Measurements from ENCODE around the gene LRTM2. TPM values are rescaled to one million over a fixed set of nuclear protein-coding genes. Genes with fewer than 3 reads are reported as not detected.

LRTM2 gene
- polyA plus RNA-seq, 3 donors from 2014 or later, result not detected

DNA sequence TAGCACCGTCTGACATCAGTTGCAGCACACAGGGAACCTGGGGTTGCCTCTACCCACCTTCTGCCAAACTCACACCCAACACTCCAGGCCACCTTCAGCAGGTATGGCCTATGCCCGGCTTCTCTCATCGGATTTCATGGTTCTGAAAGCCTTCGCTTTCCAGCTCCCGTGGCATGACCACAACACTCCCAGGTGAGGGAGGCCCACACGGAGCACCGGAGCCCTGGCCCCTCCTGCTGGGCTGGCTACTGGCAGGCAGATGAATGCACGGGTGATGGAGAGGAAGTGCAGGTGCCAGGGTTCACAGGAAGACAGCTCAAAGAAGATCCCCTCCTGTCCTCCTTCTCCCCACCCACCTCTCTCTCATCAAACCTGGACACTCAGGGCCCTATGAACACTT is 60.9 kb downstream of the LRTM2 start:
- H3K4me3 Mint-ChIP-seq, result no peak overlapping the region
- no peaks in the 10 kb centered on the region for H3K9me3 Mint-ChIP-seq
- H3K36me3 Mint-ChIP-seq, result no peaks in the 10 kb centered on the region
- no peak overlapping the region for H3K27ac Mint-ChIP-seq
- no peaks in the 10 kb centered on the region for H3K4me1 Mint-ChIP-seq
- DNase-seq, result no peak
- peaks cover 0 to 3% (median 2%) of the 10 kb centered on the region in 3 donors for H3K27me3 Mint-ChIP-seq (ENCODE audit: low read depth in 3 of 3)

DNA sequence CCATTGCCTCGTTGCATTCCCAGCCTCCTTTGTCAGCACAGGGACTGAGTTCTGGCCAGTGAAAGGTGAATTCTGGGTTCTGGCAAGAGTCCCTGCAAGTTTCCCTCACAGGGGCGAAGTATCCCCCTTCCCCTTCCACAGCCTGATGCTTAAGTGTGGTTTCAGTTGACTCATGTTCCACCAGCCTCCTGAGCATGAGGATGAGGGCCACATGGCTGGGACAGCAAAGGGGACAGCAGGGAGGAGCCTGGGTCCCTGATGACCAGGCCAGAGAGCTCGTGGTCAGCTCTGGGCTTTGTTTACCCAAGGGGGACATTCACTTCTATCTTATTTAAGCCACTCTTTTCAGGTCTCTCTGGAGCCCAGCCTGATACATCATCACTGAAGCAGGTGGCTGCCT is 61.6 kb downstream of the LRTM2 start:
- peaks cover 0 to 4% (median 0%) of the 10 kb centered on the region in 3 donors for H3K27me3 Mint-ChIP-seq (ENCODE audit: low read depth in 3 of 3)
- no peak overlapping the region for H3K4me3 Mint-ChIP-seq
- no peaks in the 10 kb centered on the region for H3K9me3 Mint-ChIP-seq
- no peak overlapping the region for H3K27ac Mint-ChIP-seq
- no peak for DNase-seq
- H3K4me1 Mint-ChIP-seq, result no peaks in the 10 kb centered on the region
- no peaks in the 10 kb centered on the region for H3K36me3 Mint-ChIP-seq

DNA sequence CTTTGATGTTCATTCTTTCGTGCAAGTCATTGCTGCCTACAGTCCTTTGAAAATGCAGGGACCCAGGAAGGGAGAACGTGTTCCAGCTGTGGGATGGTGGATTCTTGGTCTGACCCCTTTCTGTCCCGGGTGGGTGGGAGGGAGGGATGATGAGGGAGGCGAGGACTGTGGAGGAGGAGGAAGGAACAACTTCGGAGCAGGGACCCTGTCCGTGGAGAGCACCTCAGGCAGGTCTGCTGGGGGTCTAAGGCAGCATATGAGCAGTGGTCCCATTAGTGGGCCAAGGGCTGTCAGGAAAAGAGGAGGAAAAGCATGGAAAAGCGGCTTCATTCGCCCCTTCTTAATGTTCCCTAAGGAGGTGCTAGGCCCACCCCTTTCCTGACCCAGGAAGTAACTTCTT is 62.0 kb downstream of the LRTM2 start:
- H3K4me1 Mint-ChIP-seq, result no peaks in the 10 kb centered on the region
- no peaks in the 10 kb centered on the region for H3K9me3 Mint-ChIP-seq
- no peak overlapping the region for H3K4me3 Mint-ChIP-seq
- no peak for DNase-seq
- H3K27ac Mint-ChIP-seq, result no peak overlapping the region
- H3K27me3 Mint-ChIP-seq (ENCODE audit: low read depth in 3 of 3), result peaks cover 0 to 4% (median 0%) of the 10 kb centered on the region in 3 donors
- H3K36me3 Mint-ChIP-seq, result no peaks in the 10 kb centered on the region

DNA sequence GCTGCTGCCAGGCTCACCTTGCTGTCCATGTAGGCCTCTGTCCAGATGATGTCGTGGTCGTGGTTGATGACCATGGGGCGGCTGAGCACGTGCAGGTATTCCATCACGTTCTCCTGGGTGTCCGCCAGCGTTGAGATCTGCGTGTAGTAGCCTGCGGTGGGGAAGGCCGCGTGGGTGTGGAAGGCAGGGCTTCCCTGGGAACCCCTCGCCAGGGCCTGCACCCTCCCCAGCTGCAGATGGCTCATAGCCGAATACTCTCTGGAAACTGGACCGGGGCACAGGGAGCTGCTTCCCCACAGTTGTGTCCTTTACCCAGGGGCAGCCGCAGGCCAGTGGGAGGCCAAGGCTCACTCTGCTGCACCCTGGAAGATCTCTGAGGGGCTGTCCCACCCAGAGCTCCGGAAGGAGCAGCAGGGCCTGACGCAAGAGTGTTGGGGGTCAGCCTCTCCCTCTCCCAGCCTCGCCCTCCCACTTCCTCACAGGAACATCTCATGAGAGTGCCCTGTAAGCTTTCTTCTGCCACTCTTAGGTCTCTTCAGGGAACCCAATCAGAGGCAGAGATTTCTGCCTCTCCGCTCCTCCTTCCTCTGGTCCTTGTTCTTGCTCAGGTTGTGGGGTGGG is 62.6 kb downstream of the LRTM2 start:
- H3K36me3 Mint-ChIP-seq, result no peaks in the 10 kb centered on the region
- DNase-seq, result no peak
- H3K4me1 Mint-ChIP-seq, result no peaks in the 10 kb centered on the region
- H3K9me3 Mint-ChIP-seq, result no peaks in the 10 kb centered on the region
- peaks cover 0 to 6% (median 0%) of the 10 kb centered on the region in 3 donors for H3K27me3 Mint-ChIP-seq (ENCODE audit: low read depth in 3 of 3)
- H3K4me3 Mint-ChIP-seq, result no peak overlapping the region
- no peak overlapping the region for H3K27ac Mint-ChIP-seq

DNA sequence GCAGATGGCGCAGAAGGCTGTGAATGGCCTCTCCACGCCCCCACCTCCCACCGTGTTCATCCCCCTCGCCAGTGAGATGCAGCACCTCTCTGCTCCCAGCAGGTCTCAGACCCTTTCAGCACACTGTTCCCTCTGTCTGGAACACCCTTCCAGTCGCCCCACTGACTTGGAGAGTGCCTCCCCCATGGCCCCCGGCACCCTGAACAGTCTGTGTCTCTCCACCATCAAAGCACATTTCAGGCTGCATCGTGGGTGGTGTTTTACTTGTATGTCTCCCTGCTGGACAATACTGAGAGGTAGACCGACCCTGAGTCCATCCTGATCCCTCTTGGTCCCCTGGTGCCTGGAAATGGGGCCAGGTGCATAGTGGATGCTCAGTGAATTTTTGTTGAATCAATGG is 63.1 kb downstream of the LRTM2 start:
- Mint-ChIP-seq H3K9me3 (no peaks in the 10 kb centered on the region), H3K4me3 (no peak overlapping the region), H3K27me3 (ENCODE audit: low read depth in 3 of 3) (peaks cover 0 to 6% (median 0%) of the 10 kb centered on the region in 3 donors), H3K4me1 (no peaks in the 10 kb centered on the region), H3K27ac (no peak overlapping the region), H3K36me3 (no peaks in the 10 kb centered on the region)
- DNase-seq, result no peak

DNA sequence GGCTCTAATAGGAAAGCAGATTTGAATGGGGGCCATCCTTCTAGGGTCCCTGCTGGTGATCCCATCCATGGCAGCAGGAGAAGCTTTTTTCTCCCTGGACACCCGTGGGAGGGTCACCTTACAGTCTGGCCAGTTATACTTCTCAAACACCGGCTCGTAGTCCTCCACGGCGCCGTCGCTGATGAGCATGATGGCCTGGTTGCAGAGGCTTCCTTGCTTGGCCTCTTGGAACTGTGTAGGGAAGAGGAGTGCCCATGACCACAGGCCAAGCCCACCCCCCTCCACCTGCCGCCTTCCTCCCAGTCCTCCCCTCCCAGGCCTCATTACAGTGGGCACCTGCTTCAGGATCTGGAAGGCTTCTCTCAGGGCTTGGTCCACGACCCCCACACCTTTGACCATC is 64.3 kb downstream of the LRTM2 start:
- no peaks in the 10 kb centered on the region for H3K36me3 Mint-ChIP-seq
- H3K27me3 Mint-ChIP-seq (ENCODE audit: low read depth in 3 of 3), result peaks cover 0 to 6% (median 0%) of the 10 kb centered on the region in 3 donors
- no peak overlapping the region for H3K4me3 Mint-ChIP-seq
- no peak for DNase-seq
- H3K27ac Mint-ChIP-seq, result no peak overlapping the region
- no peaks in the 10 kb centered on the region for H3K9me3 Mint-ChIP-seq
- no peaks in the 10 kb centered on the region for H3K4me1 Mint-ChIP-seq

DNA sequence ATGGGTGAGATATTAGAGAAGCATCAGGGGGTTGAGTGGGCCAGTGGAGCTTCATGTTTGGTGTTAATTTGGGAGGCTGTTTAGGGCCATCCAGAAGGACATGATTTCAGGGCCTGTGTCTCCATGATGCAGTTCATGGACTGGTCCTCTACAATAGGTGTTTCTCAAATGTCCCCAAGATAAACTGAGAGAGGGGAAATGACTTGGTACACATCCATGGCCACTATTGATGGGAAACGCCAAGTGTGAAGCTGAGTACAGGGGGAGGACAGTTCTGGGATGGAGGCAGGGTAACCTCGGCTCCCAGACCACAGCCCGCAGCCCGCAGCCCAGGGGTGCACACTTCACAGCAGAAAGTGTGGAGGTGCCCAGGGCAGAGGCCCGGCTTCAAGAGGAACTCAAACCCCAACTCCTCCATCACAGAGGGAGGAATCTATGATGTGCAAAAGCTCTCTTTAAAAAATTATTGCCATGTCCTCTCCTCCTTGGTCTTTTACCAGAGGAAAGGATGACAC is 64.8 kb downstream of the LRTM2 start:
- Mint-ChIP-seq H3K4me3 (no peak overlapping the region), H3K27me3 (ENCODE audit: low read depth in 3 of 3) (peaks cover 0 to 6% (median 0%) of the 10 kb centered on the region in 3 donors), H3K4me1 (no peaks in the 10 kb centered on the region), H3K36me3 (no peaks in the 10 kb centered on the region), H3K9me3 (no peaks in the 10 kb centered on the region), H3K27ac (no peak overlapping the region)
- DNase-seq, result no peak

DNA sequence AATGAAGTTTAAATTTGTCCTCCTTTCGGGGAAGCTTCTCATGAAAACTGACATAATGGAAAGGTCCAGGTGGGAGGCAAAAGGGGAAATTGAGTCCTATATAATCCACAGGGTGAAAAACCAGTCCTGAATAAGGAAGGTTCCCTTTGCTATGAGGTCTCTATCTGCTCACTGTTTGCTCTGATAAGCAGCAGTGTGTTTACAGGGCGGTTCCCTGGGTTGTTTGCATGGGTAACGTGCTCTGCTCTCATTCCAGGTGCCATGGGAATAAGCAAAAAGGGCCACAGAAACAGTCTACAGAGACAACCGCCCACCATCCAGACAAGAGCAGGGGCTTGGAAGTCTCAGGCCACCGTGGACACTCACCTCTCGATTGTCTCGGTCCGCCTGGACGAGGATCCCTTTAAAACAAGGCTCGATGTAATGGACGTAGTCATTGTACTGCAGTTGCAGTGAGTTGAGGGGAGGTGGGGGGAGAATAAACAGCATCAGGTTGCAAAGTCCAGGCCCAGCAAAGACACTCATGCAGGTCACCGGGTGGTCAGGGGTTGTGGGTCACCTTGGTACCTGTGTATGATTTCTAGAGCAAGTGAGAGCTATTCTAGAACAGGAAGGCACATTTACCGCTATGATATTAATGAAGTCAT is 65.4 kb downstream of the LRTM2 start:
- no peak overlapping the region for H3K27ac Mint-ChIP-seq
- no peaks in the 10 kb centered on the region for H3K4me1 Mint-ChIP-seq
- DNase-seq, result no peak
- H3K9me3 Mint-ChIP-seq, result no peaks in the 10 kb centered on the region
- H3K27me3 Mint-ChIP-seq (ENCODE audit: low read depth in 3 of 3), result peaks cover 0 to 6% (median 1%) of the 10 kb centered on the region in 3 donors
- no peaks in the 10 kb centered on the region for H3K36me3 Mint-ChIP-seq
- H3K4me3 Mint-ChIP-seq, result no peak overlapping the region

Other genes starting within 250 kb of the LRTM2 start
- gene FBXL14, start 226.0 kb upstream of the LRTM2 start, polyA plus RNA-seq, result 10 to 100 TPM in 2 of 3 donors, 1 to 10 TPM in 1; 9.4 to 15.1 (median 11.1) TPM
- gene WNT5B, start 191.3 kb upstream of the LRTM2 start, polyA plus RNA-seq, result not detected
- gene ADIPOR2, start 129.5 kb upstream of the LRTM2 start, polyA plus RNA-seq, result 10 to 100 TPM in 1 of 3 donors, 1 to 10 TPM in 2; 4.6 to 11.3 (median 4.7) TPM
- gene CACNA2D4, start 98.1 kb downstream of the LRTM2 start, polyA plus RNA-seq, result 10 to 100 TPM in 1 of 3 donors, 1 to 10 TPM in 2; 9.1 to 20.0 (median 9.6) TPM
- gene DCP1B, start 183.9 kb downstream of the LRTM2 start, polyA plus RNA-seq, result 10 to 100 TPM in 1 of 3 donors, 1 to 10 TPM in 2; 3.5 to 14.0 (median 6.2) TPM
- gene CACNA1C, start 232.4 kb downstream of the LRTM2 start, polyA plus RNA-seq, result under 1 TPM; 0.05 to 0.36 (median 0.12) TPM

Data from immature natural killer cell (primary cell).